Osteoblast (primary cell): Measurements from ENCODE around the gene TDRD9. TPM values are rescaled to one million over a fixed set of nuclear protein-coding genes. Genes with fewer than 3 reads are reported as not detected.

ENCODE experiments used
- DNase-seq: peaks from one replicate; pipeline ENCODE4 v3.0.0; 2011; ENCODE audit warnings: low spot score, mixed read lengths; ENCODE audit not compliant: insufficient read length; ENCODE audit errors: missing footprints
- H2AFZ ChIP-seq: 2 replicates; pipeline ENCODE4 v1.6.0; 2011; ENCODE audit warnings: mild to moderate bottlenecking, low read length
- H3K27ac ChIP-seq: 2 replicates; pipeline ENCODE4 v1.5.1; 2011; ENCODE audit warnings: mild to moderate bottlenecking, low read depth, low read length, moderate library complexity
- H3K27me3 ChIP-seq: 2 replicates; pipeline ENCODE4 v1.6.0; 2012; ENCODE audit warnings: mild to moderate bottlenecking, control low read depth, inconsistent platforms, low read length, moderate library complexity; ENCODE audit not compliant: insufficient read depth
- H3K36me3 ChIP-seq: 2 replicates; pipeline ENCODE4 v1.5.1; 2011; ENCODE audit warnings: mild to moderate bottlenecking, low read length, control low read depth, moderate library complexity; ENCODE audit not compliant: insufficient read depth
- H3K4me1 ChIP-seq: 2 replicates; pipeline ENCODE4 v1.5.1; 2011; ENCODE audit warnings: mild to moderate bottlenecking, low read length, control low read depth, moderate library complexity; ENCODE audit not compliant: insufficient read depth
- H3K4me2 ChIP-seq: 2 replicates; pipeline ENCODE4 v1.6.0; 2011; ENCODE audit warnings: mild to moderate bottlenecking, low read length; ENCODE audit not compliant: insufficient read depth
- H3K4me3 ChIP-seq: fragments of 200-600 bp; sonication (generic); 3 replicates; pipeline ENCODE4 v1.5.1; 2012; ENCODE audit warnings: mild to moderate bottlenecking, low read length, inconsistent platforms; ENCODE audit not compliant: insufficient read depth
- H3K79me2 ChIP-seq: 2 replicates; pipeline ENCODE4 v1.6.0; 2012; ENCODE audit warnings: mild to moderate bottlenecking, low read length, control low read depth, inconsistent platforms; ENCODE audit not compliant: insufficient read depth
- H3K9me3 ChIP-seq: 2 replicates; pipeline ENCODE4 v1.5.1; 2011; ENCODE audit warnings: low read depth, low read length, control low read depth
- H4K20me1 ChIP-seq: 2 replicates; pipeline ENCODE4 v1.6.0; 2012; ENCODE audit warnings: mild to moderate bottlenecking, low read length, control low read depth; ENCODE audit not compliant: insufficient read depth
- CTCF ChIP-seq: IDR thresholded peaks from 2 replicates; pipeline ENCODE4 v1.5.1; 2011; ENCODE audit warnings: mild to moderate bottlenecking, low read depth, low read length, moderate library complexity; ENCODE audit errors: extremely low read depth
- total RNA-seq: library from RNA; depleted of rRNA; stranded (reverse); fragments of >200 nt; gene quantifications from 2 replicates; pipeline ENCODE4 v1.2.3, GENCODE V29; 2012

Gene TDRD9
- total RNA-seq, 1 donor = 1.1 TPM

GRCh38 chr14:103883263-103883523 is 45.1 kb upstream of the TDRD9 start:
- Histone ChIP-seq H4K20me1 (no peaks in the 10 kb centered on the region), H3K27ac (no peak overlapping the region), H3K4me1 (peaks cover 16% of the 10 kb centered on the region), H3K4me2 (no peak overlapping the region), H3K27me3 (peaks cover 14% of the 10 kb centered on the region), H2AFZ (no peak overlapping the region), H3K9me3 (no peaks in the 10 kb centered on the region), H3K79me2 (no peaks in the 10 kb centered on the region), H3K36me3 (no peaks in the 10 kb centered on the region), H3K4me3 (no peak overlapping the region)
- DNase-seq = peak; percentile 49
- no peak for TF ChIP-seq CTCF

DNA sequence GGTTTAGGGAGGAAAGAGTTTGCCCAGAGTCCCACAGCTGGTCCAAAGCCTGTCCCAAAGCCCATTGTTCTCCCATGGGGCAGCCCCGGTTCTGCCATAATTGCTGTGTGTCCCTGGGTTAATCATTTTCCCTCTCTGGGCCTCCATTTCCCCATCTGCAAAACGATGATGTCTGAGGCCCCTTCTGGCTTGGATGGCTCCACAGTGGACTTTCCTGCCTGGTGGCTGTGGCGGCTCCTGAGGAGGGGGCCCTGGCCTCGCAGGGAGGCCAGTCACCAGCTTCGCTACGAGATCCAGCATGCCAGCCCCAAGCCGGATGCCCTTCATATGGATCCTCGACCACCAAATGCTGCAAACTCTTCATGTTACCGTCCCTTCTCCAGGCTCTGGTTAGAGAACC is 43.4 kb upstream of the TDRD9 start:
- no peak for TF ChIP-seq CTCF
- Histone ChIP-seq H3K36me3 (no peaks in the 10 kb centered on the region), H3K4me1 (peaks cover 18% of the 10 kb centered on the region), H3K79me2 (no peaks in the 10 kb centered on the region), H3K4me2 (no peak overlapping the region), H3K27ac (no peak overlapping the region), H3K4me3 (no peak overlapping the region), H2AFZ (no peak overlapping the region), H3K9me3 (no peaks in the 10 kb centered on the region), H4K20me1 (no peaks in the 10 kb centered on the region), H3K27me3 (peaks cover 14% of the 10 kb centered on the region)
- DNase-seq = peak; percentile 31

GRCh38 chr14:103885509-103885932 is 42.7 kb upstream of the TDRD9 start:
- H4K20me1 ChIP-seq = no peaks in the 10 kb centered on the region
- peaks cover 12% of the 10 kb centered on the region for H3K4me1 ChIP-seq
- H3K27me3 ChIP-seq = peaks cover 14% of the 10 kb centered on the region
- H2AFZ ChIP-seq = no peak overlapping the region
- no peaks in the 10 kb centered on the region for H3K9me3 ChIP-seq
- no peaks in the 10 kb centered on the region for H3K36me3 ChIP-seq
- TF ChIP-seq CTCF = no peak
- no peak overlapping the region for H3K4me2 ChIP-seq
- no peak overlapping the region for H3K4me3 ChIP-seq
- peak; percentile 69 for DNase-seq
- no peaks in the 10 kb centered on the region for H3K79me2 ChIP-seq
- H3K27ac ChIP-seq = no peak overlapping the region

- no peak overlapping the region for H2AFZ ChIP-seq
- H4K20me1 ChIP-seq = no peaks in the 10 kb centered on the region
- no peaks in the 10 kb centered on the region for H3K9me3 ChIP-seq
- peaks cover 6% of the 10 kb centered on the region for H3K27me3 ChIP-seq
- no peaks in the 10 kb centered on the region for H3K79me2 ChIP-seq
- peak; percentile 64 for DNase-seq
- H3K36me3 ChIP-seq = no peaks in the 10 kb centered on the region
- TF ChIP-seq CTCF = peak; percentile 36
- no peak overlapping the region for H3K4me3 ChIP-seq
- peaks cover 7% of the 10 kb centered on the region for H3K4me1 ChIP-seq
- H3K4me2 ChIP-seq = no peak overlapping the region
- no peak overlapping the region for H3K27ac ChIP-seq
Observed at GRCh38 chr14:103886304-103887169, 41.7 kb upstream of the TDRD9 start.
